DMS153 (cell line): Measurements from ENCODE around the gene SLC52A1.
"Not testable (repeated sequence)": the region's sequence is repeated elsewhere in the genome, so short reads cannot be mapped to it uniquely, and the experiment has no call there.

Experiments
- DNase-seq: peaks from one replicate; lab custom pipeline; 2025; lab: John Stamatoyannopoulos, UW

SLC52A1 gene

DNA sequence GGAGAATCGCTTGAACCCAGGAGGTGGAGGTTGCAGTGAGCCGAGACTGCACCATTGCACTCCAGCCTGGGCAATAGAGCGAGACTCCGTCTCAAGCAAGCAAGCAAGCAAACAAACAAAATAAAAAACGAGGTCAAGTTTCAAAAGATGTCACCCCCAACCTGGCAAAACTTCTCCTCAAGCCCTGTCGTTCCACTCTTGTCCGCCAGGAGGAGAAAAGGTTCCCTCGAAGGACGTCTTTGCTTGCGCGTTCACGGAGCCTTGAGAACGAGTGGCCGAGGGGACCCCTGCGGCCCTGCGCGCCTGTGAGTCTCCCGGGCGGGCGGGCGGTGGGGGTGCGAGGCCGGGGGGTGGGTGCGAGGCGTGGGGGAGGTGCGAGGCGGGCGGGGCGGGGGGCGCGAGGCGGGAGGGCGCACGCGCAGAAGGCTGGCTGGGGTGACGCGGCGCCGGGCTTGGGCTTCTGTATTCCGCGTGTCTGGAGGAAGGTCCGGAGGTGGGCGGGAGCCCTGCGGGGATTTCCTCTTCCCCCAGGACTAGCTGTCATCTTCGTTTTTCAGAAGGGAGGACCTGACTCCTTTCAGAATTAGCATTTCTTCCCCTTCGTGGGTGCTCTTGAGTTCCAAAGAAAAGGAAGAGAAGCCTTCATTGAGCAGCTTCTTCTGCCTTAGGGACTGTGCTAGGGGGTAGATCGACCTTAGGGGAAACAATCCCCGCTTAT is 3.7 kb downstream of the SLC52A1 start:
- DNase-seq, result no peak

DNA sequence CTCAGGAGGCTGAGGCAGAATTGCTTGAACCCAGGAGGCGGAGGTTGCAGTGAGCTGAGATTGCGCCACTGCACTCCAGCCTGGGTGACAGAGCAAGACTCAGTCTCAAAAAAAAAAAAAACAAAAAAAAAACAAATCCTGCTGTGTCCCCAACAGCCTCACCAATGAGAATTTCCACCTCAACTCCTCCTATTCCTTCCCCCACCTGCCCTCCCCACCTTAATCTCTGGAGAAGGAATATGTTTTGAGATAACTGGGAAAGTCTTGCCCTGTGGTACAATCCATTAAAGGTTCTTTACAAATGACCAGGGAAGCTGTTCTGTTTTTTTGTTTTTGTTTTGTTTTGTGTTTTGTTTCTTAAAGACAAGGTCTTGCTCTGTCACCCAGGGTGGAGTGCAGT is 5.1 kb downstream of the SLC52A1 start:
- not testable (repeated sequence) for DNase-seq

DNA sequence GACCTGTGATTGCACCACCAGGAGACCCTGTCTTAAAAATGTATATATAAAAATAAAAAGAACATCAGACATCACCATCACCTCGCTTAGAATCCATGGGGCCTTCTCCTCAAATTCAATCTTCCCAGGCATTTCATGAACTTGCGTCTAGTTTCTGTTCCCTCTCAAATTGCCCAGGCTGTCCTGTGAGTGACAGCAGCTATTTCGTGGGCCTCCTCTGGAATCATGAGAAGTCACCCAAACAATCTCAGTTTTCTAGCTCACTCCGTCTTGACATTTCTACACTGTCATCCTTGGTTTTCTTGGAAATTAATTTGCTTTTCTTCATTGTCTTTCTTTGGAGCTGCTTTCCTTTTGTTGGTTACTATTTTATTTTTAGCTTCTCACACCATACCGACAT is 7.3 kb downstream of the SLC52A1 start:
- no peak for DNase-seq

DNA sequence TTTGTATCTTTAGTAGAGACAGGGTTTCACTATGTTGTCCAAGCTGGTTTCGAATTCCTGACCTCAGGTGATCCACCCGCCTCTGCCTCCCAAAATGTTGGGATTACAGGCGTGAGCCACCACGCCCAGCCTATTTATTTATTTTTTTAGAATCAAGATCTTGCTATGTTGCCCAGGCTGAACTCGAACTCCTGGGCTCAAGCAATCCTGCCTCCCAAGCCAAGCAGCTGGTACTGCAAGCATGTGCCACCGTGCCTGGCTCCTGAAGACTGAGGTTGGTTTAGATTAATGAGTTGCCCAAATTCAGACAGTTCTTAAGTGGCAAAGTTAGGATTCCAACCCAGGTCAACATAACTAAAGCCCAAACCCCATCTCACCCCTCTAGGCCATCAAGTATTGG is 7.9 kb downstream of the SLC52A1 start:
- no peak for DNase-seq

DNA sequence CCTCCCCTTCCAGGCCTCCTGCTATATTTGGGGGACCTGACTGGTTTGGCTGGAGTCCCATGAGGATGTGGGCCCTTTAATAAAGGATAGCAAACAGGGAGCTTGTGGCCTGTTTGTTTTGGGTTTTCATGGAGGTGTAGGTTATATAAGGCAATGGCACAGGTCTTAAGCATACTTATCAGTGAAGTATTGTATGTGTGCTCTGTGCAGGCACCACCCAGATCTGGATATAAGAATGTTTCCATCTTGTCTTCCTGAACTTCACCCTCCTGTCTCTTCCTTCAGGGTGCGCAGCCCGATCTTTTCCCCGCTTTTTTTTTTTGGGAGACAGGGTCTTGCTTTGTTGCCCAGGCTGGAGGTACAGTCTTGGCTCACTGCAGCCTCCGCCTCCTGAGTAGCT is 10.6 kb downstream of the SLC52A1 start:
- no peak for DNase-seq

DNA sequence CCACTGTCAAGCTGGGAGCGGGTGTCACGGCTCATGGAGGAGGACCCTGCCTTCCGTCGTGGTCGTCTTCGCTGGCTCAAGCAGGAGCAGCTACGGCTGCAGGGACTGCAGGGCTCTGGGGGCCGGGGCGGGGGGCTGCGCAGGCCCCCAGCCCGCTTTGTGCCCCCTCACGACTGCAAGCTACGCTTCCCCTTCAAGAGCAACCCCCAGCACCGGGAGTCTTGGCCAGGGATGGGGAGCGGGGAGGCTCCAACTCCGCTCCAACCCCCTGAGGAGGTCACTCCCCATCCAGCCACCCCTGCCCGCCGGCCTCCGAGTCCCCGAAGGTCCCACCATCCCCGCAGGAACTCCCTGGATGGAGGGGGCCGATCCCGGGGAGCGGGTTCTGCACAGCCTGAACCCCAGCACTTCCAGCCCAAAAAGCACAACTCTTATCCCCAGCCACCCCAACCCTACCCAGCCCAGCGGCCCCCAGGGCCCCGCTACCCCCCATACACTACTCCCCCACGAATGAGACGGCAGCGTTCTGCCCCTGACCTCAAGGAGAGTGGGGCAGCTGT is 11.6 kb downstream of the SLC52A1 start:
- no peak for DNase-seq

DNA sequence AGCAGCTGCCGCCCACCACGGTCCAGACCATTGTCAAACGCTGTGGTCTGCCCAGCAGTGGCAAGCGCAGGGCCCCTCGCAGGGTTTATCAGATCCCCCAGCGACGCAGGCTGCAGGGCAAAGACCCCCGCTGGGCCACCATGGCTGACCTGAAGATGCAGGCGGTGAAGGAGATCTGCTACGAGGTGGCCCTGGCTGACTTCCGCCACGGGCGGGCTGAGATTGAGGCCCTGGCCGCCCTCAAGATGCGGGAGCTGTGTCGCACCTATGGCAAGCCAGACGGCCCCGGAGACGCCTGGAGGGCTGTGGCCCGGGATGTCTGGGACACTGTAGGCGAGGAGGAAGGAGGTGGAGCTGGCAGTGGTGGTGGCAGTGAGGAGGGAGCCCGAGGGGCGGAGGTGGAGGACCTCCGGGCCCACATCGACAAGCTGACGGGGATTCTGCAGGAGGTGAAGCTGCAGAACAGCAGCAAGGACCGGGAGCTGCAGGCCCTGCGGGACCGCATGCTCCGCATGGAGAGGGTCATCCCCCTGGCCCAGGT is 13.0 kb downstream of the SLC52A1 start:
- DNase-seq, result no peak

DNA sequence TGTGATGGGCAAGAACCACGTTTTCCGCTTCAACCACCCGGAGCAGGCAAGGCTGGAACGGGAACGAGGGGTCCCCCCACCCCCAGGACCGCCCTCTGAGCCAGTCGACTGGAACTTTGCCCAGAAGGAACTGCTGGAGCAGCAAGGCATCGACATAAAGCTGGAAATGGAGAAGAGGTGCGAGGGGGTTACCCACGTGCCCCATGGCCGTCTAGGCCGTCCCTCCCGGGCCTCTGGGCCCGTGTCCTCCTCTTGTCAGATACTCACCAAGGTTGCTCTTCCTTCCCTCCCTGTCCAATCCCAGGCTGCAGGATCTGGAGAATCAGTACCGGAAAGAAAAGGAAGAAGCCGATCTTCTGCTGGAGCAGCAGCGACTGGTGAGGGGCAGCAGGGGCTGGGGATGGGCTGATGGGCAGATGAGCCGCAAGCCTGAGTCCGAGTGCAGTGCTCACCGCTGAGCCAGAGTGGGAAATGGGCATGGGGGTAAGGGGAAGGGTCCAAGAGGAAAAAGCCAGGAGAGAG is 14.7 kb downstream of the SLC52A1 start:
- DNase-seq, result no peak

DNA sequence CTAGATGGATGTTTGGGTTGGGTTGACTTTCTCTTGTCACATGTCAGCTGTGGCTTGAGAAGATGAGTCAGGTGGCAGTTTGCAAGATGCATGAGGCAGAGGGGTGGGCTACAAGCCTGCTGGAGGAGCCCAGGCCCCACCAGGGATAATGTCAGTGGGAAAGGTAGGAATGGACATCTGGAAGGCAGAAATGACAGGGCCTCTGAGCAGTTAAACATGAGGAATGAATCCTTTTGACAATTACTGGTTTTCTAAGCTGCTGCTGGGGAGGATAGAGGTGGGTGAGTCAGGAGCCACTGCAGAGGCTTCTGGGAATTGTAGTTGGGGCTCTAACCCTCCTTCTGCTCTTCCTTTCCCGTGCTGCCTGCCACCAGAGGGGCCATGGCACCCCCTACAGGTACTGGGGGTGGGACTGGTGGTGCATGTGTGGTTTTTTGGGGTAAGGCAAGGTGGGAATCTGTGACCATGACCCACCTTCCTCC is 15.7 kb downstream of the SLC52A1 start:
- DNase-seq, result no peak

DNA sequence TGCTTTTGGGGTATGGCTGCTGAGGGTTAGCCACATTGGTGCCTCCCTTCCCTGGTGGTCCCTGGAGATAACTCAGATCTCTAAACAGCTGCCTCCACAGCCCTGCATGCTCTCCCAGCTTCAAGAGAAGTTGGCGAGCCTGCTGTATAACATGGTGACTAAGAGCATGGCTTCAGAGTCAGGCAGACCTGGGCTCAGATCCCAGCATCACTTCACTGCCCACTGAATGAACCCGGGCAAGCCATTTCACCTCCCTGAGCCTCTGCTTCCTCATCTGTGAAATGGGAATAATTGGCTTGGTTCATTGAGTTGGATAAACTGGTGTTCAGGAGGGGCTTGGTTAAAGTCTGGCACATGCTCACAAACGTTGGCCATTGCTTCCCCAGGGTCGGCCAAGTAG is 20.9 kb downstream of the SLC52A1 start:
- no peak for DNase-seq

DNA sequence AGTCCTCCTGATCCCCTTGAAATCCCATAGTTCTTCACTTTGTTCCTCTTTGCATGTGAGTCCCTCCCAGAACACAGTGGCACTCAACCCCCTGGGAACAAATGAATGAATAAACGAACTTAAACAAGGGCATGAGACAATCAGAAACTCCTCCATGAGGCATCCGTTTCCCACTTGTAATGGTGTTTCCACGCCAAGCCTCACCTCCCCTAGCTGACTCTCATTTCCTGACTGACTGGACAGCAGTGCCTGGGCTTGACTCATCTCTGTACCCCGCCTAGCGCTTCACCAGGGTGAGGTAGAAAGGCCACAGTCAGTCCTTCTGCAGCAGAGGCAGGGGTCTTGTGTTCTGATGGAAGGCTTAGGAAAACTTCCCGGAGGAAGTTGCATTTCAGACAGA is 23.3 kb downstream of the SLC52A1 start:
- no peak for DNase-seq

DNA sequence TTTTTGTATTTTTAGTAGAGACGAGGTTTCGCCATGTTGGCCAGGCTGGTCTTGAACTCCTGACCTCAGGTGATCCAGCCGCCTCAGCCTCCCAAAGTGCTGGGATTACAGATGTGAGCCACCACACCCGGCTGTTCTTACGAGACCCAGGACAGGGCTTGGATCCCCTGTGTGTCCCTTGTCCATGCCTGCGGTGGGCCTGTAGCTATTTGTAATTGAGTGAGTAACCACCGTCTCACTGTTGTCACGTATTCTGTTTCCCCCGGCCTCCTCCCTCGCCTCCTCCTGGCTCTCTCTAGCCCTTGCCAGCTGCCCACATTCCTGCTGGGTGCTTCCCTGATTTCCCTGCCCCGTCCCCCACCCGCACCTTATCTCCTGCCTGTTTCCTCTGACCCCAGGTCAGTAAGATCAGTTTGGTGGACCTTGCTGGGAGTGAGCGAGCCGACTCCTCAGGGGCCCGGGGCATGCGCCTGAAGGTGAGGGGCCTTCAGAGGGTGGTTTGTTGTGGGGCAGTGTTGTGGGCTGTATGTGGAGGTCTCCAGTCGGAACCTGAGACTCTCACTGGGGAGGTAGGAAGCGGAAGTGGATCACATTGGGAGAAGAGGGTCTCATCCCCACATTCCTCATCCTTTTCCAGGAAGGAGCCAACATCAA is 31.9 kb downstream of the SLC52A1 start:
- DNase-seq, result no peak

DNA sequence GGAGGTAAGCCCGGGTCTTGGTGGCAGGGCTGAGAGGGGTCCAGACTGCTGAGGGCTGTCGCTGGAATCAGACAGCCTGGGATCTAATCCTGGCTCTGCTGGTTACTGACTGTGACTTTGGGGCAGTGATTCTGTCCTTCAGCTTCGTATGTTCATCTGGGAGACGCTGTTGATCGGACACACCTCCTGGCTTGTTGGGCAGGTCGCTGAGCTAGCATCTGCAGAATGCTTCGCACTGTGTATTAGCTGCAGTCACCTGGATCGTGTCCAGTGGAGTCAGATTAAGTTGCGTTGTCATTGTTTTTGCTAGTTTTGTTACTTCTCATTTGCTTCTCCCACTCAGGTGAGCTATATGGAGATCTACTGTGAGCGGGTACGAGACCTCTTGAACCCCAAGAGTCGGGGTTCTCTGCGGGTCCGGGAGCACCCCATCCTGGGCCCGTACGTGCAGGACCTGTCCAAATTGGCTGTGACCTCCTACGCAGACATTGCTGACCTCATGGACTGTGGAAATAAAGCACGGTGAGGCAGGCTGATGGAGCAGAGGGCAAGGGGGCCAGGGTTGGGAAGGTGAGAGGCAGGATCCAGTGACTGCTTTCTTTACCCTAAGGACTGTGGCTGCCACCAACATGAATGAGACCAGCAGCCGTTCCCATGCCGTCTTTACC is 33.0 kb downstream of the SLC52A1 start:
- no peak for DNase-seq

DNA sequence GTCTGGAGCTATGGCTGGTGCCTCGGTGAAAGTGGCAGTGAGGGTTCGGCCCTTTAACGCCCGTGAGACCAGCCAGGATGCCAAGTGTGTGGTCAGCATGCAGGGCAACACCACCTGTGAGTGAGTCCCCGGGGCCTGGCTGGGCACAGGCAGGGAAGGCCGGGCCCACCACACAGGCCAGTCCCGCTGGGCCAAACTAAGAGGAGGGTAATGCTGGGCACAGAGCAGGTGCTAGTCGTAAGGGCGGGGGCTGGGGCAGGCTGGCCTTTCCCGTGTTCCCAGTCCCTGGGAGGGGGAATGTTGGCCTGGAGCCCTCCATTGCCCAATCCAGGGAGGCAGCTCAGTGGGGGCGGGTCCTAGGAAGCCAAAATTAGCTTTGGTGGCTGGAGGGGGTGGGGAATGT is 35.0 kb downstream of the SLC52A1 start:
- DNase-seq, result no peak

DNA sequence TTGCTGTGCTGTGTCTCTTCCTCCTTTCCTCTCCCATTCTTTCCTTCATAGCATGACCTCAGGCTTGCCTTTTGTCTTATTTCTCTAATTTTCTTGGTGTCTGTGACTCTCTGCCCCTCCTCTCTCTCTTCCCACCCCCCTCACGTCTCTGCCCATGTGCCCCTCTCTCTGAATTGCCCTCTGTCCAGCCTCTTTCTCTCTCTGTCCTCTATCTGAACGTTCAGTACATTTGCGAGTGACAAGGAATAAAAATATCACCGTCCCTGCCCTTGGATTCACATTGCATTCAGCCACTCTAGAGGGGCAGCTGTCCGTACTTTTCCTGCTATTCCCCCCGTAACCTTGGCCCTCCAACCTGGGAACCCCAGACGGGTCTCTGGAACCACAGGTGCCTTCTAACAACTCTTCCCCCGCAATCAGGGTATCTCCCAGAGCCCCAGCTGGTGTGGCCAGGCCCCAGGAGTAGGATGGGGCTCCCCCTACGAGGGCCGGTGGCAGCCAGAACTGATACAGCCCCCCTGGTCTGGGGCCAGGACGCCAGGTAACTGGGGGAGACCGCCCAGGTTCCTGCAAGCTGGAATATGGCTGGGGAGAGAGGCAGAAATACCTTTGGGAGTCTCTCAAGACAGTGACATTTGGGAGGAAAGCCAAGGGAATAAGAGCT is 35.7 kb downstream of the SLC52A1 start:
- DNase-seq, result no peak

DNA sequence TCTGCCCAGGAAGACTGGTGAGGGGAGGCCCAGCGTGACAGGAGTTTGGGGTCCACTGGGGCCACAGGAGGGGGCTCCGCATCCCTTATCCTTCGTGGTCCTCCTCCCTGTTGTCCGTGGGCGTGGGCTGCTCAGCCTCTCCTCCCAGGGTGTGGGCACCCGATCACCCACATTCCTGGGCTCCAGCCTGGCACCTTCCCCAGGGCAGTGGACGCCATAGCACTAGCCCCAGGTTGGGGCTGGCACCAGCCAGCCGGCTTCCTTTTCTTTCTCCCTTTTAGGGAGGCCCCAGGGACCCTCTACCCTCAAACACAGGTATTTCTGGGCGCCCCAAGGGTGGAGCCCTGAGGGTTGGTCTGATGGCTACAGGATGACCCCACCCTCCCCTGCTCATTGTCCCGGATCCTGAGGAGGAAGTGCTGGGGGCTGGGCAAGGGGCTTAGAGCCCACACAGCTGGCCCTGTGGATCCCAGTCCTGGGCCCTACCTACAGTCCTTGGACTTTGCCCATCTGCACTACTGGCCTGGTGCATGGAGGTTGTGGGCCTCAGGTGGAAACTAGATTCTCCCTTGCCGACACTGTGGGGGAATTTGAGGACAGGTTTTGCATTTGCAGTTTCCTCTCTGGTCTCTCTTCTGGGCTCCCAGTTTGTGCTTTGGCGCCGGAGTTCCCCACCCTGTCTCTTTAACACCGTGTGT is 36.3 kb downstream of the SLC52A1 start:
- no peak for DNase-seq

DNA sequence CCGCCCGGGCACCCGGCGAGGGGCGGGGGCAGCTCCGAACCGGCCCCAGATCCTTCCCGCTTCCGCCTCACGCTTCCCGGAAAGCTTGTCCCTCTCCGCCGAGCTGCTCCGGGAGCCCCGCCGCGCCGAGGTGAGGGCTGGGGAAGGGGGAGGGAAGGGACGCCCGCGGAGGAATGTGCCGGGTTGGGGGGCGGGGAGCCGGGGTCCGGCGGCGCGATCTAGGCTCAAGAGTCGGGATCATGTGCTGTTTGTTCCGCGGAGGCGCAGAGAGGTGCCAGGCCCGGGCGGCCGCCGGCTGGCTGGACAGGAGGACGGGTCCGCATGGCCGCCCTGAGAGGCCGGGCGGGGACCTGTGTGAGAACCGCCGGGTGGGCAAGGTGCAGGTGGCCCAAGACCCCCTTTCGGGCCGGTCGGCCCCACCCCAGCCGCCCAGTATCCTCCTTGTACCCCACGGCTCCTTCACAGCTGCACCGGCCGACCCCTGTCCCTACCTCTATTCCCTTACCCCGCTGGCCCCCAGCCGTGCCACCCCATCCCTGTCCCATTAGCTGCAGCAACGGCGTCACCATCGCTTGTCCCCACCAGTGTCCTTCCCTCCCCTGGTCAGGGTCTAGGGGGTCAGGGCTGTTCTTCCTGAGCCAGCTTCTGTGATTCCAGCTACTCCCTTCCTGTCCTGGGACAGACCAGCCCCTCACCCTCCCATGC is 37.0 kb downstream of the SLC52A1 start:
- no peak for DNase-seq

DNA sequence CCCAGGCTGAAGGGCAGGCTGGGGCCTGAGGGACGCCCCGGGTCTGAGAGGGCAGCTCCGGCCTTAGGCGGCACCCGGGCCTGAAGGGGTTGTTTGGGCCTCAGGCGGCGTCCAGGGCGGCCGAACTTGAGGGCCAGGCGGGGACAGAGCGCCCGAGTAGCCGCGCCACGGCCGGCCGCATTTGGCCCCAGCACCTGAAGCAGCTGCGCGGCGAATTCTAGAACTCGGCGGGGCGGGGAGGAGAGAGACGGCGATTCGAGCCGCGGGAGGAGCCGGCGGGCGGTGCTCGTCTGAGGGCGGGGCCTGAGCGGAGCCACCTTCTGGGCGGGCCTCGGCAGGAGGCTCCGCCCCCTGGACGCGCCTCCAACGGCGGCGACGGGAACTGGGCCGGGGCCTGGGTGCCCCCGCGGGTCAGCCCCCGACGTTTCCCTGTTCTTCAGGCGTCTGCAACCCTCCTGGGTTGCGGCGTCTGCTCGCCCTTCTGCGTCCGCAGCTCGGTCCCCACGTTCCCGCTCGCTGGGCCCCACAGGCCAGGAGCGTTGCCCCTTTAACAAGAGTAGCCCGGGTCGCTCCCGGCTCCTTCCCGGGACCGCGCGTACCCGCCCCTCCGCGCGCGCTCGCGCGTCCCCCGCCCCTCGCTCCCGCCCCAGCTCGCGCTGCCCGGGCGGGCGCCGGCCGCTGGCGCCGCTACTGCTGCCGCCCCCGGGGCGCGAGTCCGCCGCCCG is 37.8 kb downstream of the SLC52A1 start, which contains the start of the genes INCA1 and KIF1C:
INCA1 (minus strand) TSS at position 221 of the 725 bp plus-strand sequence. CDS start 3,085 bp downstream, outside the sequence.
KIF1C (plus strand) TSS at position 649 of the 725 bp plus-strand sequence. CDS start 2,297 bp downstream, outside the sequence.
- DNase-seq, result peak; percentile 42

DNA sequence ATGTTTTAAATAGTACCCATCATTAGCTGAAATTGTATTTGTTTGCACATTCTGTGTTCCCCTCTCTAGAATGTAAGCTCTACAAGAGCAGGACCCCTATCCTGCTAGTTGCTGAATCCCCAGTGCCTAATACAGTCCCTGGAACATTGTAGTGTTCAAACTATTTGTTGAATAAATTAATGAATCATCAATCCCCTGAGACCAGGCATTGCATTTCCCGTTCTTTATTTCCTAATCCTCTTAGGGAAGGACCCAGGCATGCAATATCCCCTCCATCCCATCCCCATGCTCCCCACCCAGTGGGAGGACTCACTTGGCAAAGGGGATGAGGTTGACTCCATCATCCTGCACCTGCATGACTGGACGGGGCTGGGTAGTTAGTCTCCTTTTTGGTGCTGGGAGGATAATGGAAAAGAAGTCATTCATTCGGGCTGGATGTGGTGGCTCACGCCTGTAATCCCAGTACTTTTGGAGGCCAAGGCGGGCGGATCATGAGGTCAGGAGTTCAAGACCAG is 41.1 kb downstream of the SLC52A1 start:
- DNase-seq, result no peak
